Stimulated activated CD8-positive, alpha-beta memory T cell treated with anti-CD3 and anti-CD28 coated beads, Interleukin-7, amount 100 ng/mL, for 1 hour (primary cell): ENCODE measurements around the gene NPIPB8.
"Not testable (repeated sequence)": the region's sequence is repeated elsewhere in the genome, so short reads cannot be mapped to it uniquely, and the experiment has no call there.

Experiments
- DNase-seq, 2 donors: peaks; one replicate each; pipeline ENCODE4 v3.0.0-alpha.2; 2020; ENCODE audit warnings: low read depth in 2 of 2

Gene NPIPB8

DNA sequence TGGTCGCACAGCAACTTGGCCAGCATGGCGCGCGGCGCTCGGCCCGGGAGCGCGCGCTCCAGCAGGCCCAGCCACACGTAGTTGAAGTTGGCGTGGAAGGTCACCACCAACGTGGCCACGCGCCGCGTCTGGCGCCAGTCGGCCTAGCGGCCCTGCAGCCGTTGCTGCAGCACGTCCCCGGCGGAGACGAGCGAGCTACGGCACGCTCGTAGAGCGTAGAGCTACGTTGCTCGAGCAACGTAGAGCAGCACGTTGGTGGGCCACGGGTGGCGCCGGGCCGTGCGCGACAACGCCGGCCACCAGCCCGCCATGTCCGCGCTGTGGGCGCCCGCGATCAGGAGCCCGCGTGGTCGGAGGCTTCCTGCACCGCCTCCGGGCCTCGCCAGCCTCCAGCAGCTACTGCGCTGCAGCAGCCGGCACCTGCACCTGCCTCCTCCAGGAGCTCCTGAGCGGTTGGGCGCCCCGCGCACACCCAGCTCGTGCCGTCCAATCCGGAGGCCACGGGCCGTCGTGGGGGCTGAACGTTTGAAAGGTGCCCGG is 14.6 kb upstream of the NPIPB8 start:
- peak; percentile 20 to 36 for DNase-seq

DNA sequence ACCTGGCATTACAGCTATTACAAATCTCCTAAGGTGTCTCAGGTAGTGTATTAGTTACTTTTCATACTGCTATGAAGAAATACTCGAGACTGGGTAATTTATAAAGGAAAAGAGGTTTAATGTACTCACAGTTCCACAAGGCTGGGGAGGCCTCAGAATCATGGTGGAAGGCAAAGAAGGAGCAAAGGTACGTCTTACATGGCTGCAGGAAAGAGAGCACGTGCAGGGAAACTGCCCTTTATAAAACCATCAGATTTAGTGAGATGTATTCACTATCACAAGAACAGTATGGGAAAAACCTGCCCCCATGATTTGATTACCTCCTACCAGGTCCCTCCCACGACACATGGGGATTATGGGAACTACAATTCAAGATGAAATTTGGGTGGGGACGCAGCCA is 7.0 kb upstream of the NPIPB8 start:
- DNase-seq = not testable (repeated sequence)

DNA sequence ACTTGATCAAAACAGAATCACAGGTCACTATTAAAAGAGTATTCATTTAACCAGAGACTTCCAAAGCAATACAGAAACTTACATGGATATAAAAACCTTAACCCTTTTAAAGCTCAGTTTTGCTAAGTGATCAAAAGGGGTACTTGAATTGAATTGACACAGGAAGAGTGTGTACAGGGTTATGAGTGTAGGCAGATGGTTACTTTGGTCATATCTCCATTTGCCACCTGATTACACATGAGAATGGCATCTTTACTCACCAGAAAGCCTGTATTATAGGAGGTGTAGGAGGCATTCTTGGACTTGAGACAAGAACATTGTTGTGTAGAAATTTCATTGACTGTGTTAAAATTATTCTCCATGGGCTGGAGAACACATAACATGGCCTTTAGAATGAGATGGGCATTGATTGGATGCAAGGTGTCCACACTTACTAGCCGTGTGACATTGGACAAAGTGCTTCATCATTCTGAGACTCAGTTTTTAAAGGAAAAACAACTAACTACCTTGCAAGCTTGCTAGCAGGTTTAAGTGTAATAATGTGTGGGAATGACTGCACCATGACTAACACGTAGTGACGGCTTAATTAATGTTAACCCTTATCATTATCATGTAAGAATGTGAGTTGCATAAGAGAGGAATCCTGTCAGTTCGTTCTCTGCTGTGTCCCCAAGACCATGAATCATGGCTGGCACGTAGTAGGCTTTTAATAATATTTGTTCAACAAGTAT is 1.6 kb upstream of the NPIPB8 start:
- not testable (repeated sequence) for DNase-seq

DNA sequence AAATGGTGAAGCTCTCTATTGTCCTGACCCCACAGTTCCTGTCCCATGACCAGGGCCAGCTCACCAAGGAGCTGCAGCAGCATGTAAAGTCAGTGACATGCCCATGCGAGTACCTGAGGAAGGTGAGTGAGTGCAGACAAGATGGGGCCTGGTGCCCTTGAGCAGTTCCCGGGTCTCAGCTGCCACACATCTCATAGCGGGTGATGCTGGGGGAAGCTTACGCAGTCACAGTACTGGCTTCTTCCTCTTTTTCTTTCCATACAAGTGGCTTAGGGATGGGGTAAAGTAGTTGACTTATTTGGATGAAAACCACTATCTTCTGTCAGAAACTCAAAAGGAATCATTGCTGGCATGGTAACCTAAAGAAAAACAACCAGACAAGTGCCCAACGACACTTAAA is 494 bp downstream of the NPIPB8 start:
- DNase-seq = not testable (repeated sequence)

DNA sequence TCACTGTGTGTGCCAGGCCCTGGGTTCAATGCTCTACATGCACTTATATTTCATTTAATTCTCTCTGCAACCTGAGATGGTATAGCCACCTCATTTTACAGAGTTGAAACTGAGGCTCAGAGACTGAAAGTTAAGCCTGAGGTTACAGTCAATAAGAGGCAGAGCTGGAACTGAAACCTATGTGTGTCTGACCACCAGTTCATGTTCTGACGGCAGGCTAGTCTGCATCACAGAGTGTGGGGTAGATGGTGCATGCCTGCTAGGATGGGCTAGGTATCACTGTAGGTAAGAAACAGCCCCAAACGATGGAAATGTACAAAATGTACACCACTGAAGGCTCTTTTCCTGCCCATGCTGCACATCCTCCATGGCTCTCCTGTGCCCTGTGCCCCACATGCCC is 2.1 kb downstream of the NPIPB8 start:
- DNase-seq = not testable (repeated sequence)

GRCh38 chr16:28666264-28666663 is 28.4 kb downstream of the NPIPB8 start:
- not testable (repeated sequence) for DNase-seq

GRCh38 chr16:28667480-28667879 is 29.6 kb downstream of the NPIPB8 start:
- not testable (repeated sequence) for DNase-seq

DNA sequence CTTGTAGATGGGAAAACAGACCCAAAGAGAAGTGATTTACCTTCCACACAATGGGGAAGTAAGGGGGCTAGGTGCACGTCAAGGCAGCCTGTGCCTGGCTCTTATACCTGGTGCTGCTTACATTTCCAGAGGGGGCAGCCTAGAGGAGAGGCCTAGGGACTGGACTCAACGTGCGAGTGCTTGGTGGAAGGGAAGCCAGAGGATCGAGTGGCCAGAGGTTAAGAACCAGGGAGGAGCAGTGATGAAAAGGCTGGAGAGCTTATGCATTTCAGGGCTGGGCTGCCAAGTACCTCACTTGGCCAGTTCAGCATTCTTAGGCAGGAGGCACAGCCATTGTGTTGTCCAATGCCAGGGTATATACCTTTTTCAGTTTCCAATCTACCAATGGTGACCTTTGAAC is 30.3 kb downstream of the NPIPB8 start:
- not testable (repeated sequence) for DNase-seq

- DNase-seq = not testable (repeated sequence)
Measured at GRCh38 chr16:28688327-28688952, 50.6 kb downstream of the NPIPB8 start.

- DNase-seq = not testable (repeated sequence)
Measured at GRCh38 chr16:28689425-28689824, 51.6 kb downstream of the NPIPB8 start.

DNA sequence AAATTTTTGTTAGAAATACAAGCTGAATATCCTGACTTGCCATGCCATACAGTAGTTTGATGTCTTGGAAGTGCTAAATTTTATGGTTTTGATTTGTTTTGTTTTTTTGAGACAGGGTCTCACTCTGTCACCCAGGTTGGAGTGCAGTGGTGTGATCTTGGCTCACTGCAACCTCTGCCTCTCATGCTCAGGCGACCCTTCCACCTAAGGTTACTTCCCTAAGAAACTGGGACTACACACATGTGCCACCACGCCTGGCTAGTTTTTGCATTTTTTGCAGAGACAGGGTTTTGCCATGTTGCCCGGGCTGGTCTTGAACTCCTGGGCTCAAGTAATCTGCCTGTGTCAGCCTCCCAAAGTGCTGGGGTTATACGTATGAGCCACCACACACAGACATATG is 53.9 kb downstream of the NPIPB8 start:
- DNase-seq = not testable (repeated sequence)

GRCh38 chr16:28693257-28693950 is 55.5 kb downstream of the NPIPB8 start:
- not testable (repeated sequence) for DNase-seq

DNA sequence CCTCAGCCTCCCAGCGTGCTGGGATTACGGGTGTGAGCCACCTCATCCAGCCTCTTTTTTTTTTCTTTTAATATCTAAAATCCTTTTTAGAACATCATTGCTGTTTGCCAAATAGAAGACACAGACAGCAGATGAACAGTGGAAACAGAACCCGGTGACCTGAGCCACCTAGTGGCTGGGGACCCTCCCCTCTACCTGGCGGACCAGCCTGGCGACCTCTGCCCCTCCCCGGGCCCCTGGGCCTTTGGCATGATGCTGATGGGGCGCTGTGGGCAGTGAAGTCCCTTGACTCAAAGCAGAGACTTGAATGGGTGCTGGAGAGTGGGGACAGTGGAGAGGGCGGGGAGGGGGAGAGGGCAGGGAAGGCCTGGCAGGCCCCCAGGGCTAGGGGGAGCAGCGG is 61.9 kb downstream of the NPIPB8 start:
- DNase-seq = not testable (repeated sequence)

- DNase-seq = not testable (repeated sequence)
Measured at GRCh38 chr16:28700349-28700748, 62.5 kb downstream of the NPIPB8 start.

- not testable (repeated sequence) for DNase-seq
Measured at GRCh38 chr16:28701384-28701783, 63.5 kb downstream of the NPIPB8 start.

DNA sequence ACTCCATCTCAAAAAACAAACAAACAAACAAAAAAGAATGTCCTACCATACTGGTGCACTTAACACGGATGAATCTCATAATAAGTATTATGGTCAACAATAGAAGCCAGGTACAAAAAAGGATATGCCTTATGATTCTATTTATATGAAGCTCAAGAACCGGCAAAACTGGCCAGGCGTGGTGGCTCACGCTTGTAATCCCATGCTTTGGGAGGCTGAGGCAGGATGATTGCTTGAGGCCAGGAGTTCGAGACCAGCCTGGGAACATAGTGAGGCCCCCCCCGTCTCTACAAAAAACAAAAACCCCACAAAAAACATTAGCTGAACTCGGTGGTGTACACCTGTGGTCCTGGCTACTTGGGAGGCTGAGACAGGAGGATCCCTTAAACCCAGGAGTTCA is 66.4 kb downstream of the NPIPB8 start:
- DNase-seq = not testable (repeated sequence)
